ENCODE measurements around the gene LHX2. TPM values are rescaled to one million over a fixed set of nuclear protein-coding genes. Genes with fewer than 3 reads are reported as not detected.

Gene LHX2
- total and polyA plus RNA-seq, 2 experiments from 2014 or later = not detected

DNA sequence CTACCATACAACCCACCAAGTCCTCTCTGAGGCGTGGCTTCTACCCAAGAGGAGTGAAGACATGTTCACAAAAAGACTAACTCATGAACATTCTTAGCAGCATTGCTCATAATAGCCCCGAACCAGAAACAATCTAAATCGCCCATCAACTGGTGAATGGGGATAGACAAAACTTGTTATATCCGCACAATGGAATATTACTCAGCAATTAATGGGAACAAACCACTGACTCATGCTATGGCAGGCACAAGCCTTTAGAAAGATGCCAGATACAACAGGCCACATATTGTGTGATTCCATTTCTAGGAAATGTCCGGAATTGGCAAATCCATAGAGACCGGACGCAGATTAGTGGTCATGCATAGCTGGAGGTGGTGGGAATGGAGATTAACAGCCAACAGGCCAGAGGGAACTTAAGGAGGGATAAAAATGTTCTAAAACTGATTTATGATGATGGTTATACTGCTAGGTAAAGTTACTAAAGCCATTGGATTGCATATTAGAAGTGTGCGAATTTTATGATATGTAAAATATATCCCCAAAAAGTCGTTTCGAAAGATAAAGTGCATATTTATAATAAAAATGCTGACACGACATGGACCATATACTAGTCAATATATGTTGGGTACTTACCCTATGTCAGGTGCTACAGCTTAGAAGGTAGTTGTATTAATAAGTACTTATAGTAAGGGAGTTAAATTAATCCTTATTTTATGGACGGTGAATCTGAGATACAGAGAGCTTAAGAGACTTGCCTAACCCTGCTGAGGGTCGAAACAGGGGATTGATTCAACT is 55.4 kb downstream of the LHX2 start:
- WGBS (ENCODE audit: low lambda C conversion rate, missing lambda C conversion rate) = 89% methylated on average over 13 of the region's 13 CpGs

DNA sequence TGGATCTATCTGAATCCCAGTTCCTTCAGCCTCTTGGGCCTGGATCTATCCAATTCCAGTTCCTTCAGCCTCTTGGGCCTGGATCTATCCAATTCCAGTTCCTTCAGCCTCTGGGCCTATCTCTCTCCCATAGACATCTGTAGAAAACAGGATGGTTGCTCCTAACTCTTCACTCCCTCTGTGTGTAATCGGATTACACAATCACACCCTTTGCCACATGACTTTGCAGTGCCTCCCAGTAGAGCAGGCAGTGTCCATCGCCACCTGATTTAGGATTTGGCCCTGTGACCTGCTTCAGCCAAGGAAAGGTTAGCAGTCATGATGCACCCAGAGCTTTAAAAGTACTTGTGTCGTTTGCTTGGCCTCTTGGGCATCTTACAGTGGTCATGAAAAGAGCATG is 56.7 kb downstream of the LHX2 start:
- H3K9me3 ChIP-seq (ENCODE audit: low read depth) = no peaks in the 10 kb centered on the region
- H3K4me1 ChIP-seq (ENCODE audit: insufficient read depth) = no peaks in the 10 kb centered on the region
- H3K4me3 ChIP-seq = no peak overlapping the region
- H3K4me2 ChIP-seq = no peak overlapping the region
- TF ChIP-seq EZH2phosphoT487 (IDR thresholded peaks at IDR 0.05; ENCODE audit: low read depth, severe bottlenecking, unreplicated experiment) (no peak), EZH2 (IDR thresholded peaks at IDR 0.05; ENCODE audit: borderline replicate concordance) (no peak)
- TF ChIP-seq, protein P1, sequence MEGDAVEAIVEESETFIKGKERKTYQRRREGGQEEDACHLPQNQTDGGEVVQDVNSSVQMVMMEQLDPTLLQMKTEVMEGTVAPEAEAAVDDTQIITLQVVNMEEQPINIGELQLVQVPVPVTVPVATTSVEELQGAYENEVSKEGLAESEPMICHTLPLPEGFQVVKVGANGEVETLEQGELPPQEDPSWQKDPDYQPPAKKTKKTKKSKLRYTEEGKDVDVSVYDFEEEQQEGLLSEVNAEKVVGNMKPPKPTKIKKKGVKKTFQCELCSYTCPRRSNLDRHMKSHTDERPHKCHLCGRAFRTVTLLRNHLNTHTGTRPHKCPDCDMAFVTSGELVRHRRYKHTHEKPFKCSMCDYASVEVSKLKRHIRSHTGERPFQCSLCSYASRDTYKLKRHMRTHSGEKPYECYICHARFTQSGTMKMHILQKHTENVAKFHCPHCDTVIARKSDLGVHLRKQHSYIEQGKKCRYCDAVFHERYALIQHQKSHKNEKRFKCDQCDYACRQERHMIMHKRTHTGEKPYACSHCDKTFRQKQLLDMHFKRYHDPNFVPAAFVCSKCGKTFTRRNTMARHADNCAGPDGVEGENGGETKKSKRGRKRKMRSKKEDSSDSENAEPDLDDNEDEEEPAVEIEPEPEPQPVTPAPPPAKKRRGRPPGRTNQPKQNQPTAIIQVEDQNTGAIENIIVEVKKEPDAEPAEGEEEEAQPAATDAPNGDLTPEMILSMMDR (IDR thresholded peaks at IDR 0.05; ENCODE audit: poor library complexity) = no peak
- H4K20me1 ChIP-seq (ENCODE audit: insufficient read depth, poor library complexity, severe bottlenecking) = no peaks in the 10 kb centered on the region
- H3K36me3 ChIP-seq (replicated peaks; ENCODE audit: insufficient read depth, low read depth) = no peaks in the 10 kb centered on the region
- H3K79me2 ChIP-seq = no peaks in the 10 kb centered on the region
- no peak overlapping the region for H2AFZ ChIP-seq
- H3K9me2 ChIP-seq (replicated peaks; ENCODE audit: insufficient read depth) = no peaks in the 10 kb centered on the region
- H3K27ac ChIP-seq = no peak overlapping the region
- DNase-seq (ENCODE audit: low spot score) = no peak
- 97% methylated on average over 3 of the region's 3 CpGs for WGBS (ENCODE audit: low lambda C conversion rate, missing lambda C conversion rate)
- peaks cover 16% of the 10 kb centered on the region for H3K27me3 ChIP-seq

More for the DNA sequence above, 55.4 kb downstream of the LHX2 start:
- no peak for TF ChIP-seq EZH2phosphoT487 (IDR thresholded peaks at IDR 0.05; ENCODE audit: low read depth, severe bottlenecking, unreplicated experiment)
- TF ChIP-seq, protein P1 (IDR thresholded peaks at IDR 0.05; ENCODE audit: poor library complexity) = no peak
- no peak for TF ChIP-seq EZH2 (IDR thresholded peaks at IDR 0.05; ENCODE audit: borderline replicate concordance)
- DNase-seq (ENCODE audit: low spot score) = no peak
- H3K4me1 ChIP-seq (ENCODE audit: insufficient read depth) = no peaks in the 10 kb centered on the region
- peaks cover 5% of the 10 kb centered on the region for H3K27me3 ChIP-seq
- no peak overlapping the region for H3K27ac ChIP-seq
- H4K20me1 ChIP-seq (ENCODE audit: insufficient read depth, poor library complexity, severe bottlenecking) = no peaks in the 10 kb centered on the region
- H2AFZ ChIP-seq = no peak overlapping the region
- no peaks in the 10 kb centered on the region for H3K36me3 ChIP-seq (replicated peaks; ENCODE audit: insufficient read depth, low read depth)
- no peak overlapping the region for H3K4me3 ChIP-seq
- H3K9me3 ChIP-seq (ENCODE audit: low read depth) = no peaks in the 10 kb centered on the region
- H3K79me2 ChIP-seq = no peaks in the 10 kb centered on the region
- H3K4me2 ChIP-seq = no peak overlapping the region
- H3K9me2 ChIP-seq (replicated peaks; ENCODE audit: insufficient read depth) = no peaks in the 10 kb centered on the region

DNA sequence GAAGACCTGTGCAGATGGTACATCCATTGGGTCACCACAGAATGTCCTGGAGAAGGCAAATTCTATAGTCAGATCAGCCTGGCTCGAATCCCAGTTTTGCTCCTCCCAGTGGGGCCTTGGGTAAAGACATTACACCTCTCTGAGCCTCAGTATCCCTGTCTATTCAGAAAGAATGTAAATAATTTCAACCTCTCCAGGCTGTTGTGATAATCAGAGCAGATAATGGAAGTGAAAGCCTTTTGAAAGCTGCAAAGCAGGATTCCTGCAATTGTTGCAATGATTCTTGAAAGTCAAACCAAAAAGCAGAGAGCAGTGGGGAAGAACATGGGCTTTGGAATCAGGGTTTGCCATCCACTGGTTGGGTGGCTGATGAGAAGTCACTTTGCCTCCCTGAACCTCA is 63.2 kb downstream of the LHX2 start:
- no peak for TF ChIP-seq EZH2phosphoT487 (IDR thresholded peaks at IDR 0.05; ENCODE audit: low read depth, severe bottlenecking, unreplicated experiment)
- TF ChIP-seq, protein P1 (IDR thresholded peaks at IDR 0.05; ENCODE audit: poor library complexity) = no peak
- no peak for TF ChIP-seq EZH2 (IDR thresholded peaks at IDR 0.05; ENCODE audit: borderline replicate concordance)
- H3K4me1 ChIP-seq (ENCODE audit: insufficient read depth) = no peaks in the 10 kb centered on the region
- 17% methylated on average over 1 of the region's 1 CpG for WGBS (ENCODE audit: low lambda C conversion rate, missing lambda C conversion rate)
- no peaks in the 10 kb centered on the region for H3K9me3 ChIP-seq (ENCODE audit: low read depth)
- H4K20me1 ChIP-seq (ENCODE audit: insufficient read depth, poor library complexity, severe bottlenecking) = no peaks in the 10 kb centered on the region
- no peak overlapping the region for H3K4me3 ChIP-seq
- no peaks in the 10 kb centered on the region for H3K79me2 ChIP-seq
- H3K27me3 ChIP-seq = peaks cover 16% of the 10 kb centered on the region
- H3K4me2 ChIP-seq = no peak overlapping the region
- no peaks in the 10 kb centered on the region for H3K36me3 ChIP-seq (replicated peaks; ENCODE audit: insufficient read depth, low read depth)
- no peak overlapping the region for H2AFZ ChIP-seq
- no peak for DNase-seq (ENCODE audit: low spot score)
- no peak overlapping the region for H3K27ac ChIP-seq
- no peaks in the 10 kb centered on the region for H3K9me2 ChIP-seq (replicated peaks; ENCODE audit: insufficient read depth)
